Body of pancreas (tissue), 4 donors: ENCODE measurements around the gene GLCCI1. TPM values are rescaled to one million over a fixed set of nuclear protein-coding genes. Genes with fewer than 3 reads are reported as not detected.
"Not testable (repeated sequence)": the region's sequence is repeated elsewhere in the genome, so short reads cannot be mapped to it uniquely, and the experiment has no call there.

Experiments used
- ATAC-seq: fragments of 150-250 bp; one replicate; pipeline ENCODE4 v1.9.1; 2016
- DNase-seq, 4 donors: peaks; one replicate each; pipeline ENCODE4 v3.0.0-alpha.2; 2019
- H3K27ac ChIP-seq, 4 donors: fragments of 200-600 bp; sonication (generic); 1 replicate in 3 of 4; 2 replicates in 1 of 4; pipeline versions ENCODE4 v1.5.1 to v1.6.1; 2016 to 2019; ENCODE audit warnings: mild to moderate bottlenecking in 1 of 4, mixed read lengths in 1 of 4, moderate library complexity in 1 of 4
- H3K27me3 ChIP-seq, 2 donors: fragments of 200-600 bp; sonication (generic); one replicate each; pipeline ENCODE4 v1.6.0; 2016; ENCODE audit warnings: mild to moderate bottlenecking in 1 of 2
- H3K36me3 ChIP-seq, 2 donors: fragments of 200-600 bp; sonication (generic); replicated peaks in 1 of 2; 2 replicates each; pipeline ENCODE4 v1.5.1; 2016; ENCODE audit warnings: low read depth in 2 of 2; ENCODE audit not compliant: insufficient read depth in 1 of 2
- H3K4me1 ChIP-seq: fragments of 200-600 bp; sonication (generic); one replicate; pipeline ENCODE4 v1.6.0; 2016
- H3K4me3 ChIP-seq, 2 donors: fragments of 200-600 bp; sonication (generic); 1 replicate in 1 of 2; 2 replicates in 1 of 2; pipeline ENCODE4 v1.5.1; 2016 to 2019
- H3K9me3 ChIP-seq, 3 donors: fragments of 200-600 bp; sonication (generic); 1 replicate in 2 of 3; 2 replicates in 1 of 3; pipeline ENCODE4 v1.5.1; 2016
- POLR2A ChIP-seq, 3 donors: fragments of 450-650 bp; IDR thresholded peaks; one replicate each; pipeline ENCODE4 v1.6.1; 2016; ENCODE audit warnings: antibody characterized with exemption in 3 of 3, mild to moderate bottlenecking in 2 of 3
- WGBS, 2 donors: methylation state at CpG; one replicate each; pipeline ENCODE4 v1.1.5; 2017; 5-methylcytosine and 5-hydroxymethylcytosine counted together
- intact Hi-C: fragments of 100-400 bp; cut with DNase I; formaldehyde crosslinking; loops from one replicate; pipeline ENCODE4 v1.15.1; 2023
- total RNA-seq, 2 donors: library from RNA; depleted of rRNA; stranded (reverse); fragments of >200 nt; gene quantifications; one replicate each; pipeline ENCODE4 v1.1.0, GENCODE V29; 2016
- TF ChIP-seq, protein P1 (sequence below), 7 experiments: fragments of 450-650 bp in 4 of 7; fragments of 200-600 bp in 3 of 7; sonication (generic) in 3 of 7; IDR thresholded peaks; one replicate each; pipeline ENCODE4 v1.5.1; 2016 to 2019; ENCODE audit warnings: antibody characterized with exemption in 7 of 7

The GLCCI1 gene
- total RNA-seq, 2 donors from 2014 or later = 5.9 to 8.3 TPM

DNA sequence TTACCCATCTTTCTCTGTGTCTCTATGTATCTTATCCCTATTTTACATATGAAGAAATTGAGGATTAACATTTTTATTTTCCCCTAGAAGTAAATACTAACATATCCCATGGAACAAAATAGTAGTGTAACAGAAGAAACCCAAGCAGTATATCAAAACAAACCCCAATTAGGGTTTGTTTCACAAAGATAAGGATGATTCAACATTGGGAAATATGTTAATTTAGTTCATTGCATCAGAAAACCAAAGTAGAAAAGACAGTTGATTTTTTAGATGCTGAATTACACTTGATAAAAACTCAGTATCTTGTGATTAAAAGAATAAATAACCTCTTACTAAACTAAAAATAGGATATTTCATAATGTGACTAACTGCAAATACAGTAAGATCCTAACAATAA, 87.8 kb downstream of the GLCCI1 start:
- TF ChIP-seq, protein P1, sequence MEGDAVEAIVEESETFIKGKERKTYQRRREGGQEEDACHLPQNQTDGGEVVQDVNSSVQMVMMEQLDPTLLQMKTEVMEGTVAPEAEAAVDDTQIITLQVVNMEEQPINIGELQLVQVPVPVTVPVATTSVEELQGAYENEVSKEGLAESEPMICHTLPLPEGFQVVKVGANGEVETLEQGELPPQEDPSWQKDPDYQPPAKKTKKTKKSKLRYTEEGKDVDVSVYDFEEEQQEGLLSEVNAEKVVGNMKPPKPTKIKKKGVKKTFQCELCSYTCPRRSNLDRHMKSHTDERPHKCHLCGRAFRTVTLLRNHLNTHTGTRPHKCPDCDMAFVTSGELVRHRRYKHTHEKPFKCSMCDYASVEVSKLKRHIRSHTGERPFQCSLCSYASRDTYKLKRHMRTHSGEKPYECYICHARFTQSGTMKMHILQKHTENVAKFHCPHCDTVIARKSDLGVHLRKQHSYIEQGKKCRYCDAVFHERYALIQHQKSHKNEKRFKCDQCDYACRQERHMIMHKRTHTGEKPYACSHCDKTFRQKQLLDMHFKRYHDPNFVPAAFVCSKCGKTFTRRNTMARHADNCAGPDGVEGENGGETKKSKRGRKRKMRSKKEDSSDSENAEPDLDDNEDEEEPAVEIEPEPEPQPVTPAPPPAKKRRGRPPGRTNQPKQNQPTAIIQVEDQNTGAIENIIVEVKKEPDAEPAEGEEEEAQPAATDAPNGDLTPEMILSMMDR (IDR thresholded peaks at IDR 0.05) = no peak
- TF ChIP-seq POLR2A (IDR thresholded peaks at IDR 0.05) = no peak
- intact Hi-C loops = no loop called here
- no peaks in the 10 kb centered on the region for H3K36me3 ChIP-seq
- H3K27me3 ChIP-seq = no peaks in the 10 kb centered on the region
- H3K9me3 ChIP-seq = no peaks in the 10 kb centered on the region
- no peak for DNase-seq
- peaks cover 5% of the 10 kb centered on the region for H3K4me1 ChIP-seq
- H3K27ac ChIP-seq = no peak overlapping the region
- H3K4me3 ChIP-seq = no peak overlapping the region
- ATAC-seq = no peak

DNA sequence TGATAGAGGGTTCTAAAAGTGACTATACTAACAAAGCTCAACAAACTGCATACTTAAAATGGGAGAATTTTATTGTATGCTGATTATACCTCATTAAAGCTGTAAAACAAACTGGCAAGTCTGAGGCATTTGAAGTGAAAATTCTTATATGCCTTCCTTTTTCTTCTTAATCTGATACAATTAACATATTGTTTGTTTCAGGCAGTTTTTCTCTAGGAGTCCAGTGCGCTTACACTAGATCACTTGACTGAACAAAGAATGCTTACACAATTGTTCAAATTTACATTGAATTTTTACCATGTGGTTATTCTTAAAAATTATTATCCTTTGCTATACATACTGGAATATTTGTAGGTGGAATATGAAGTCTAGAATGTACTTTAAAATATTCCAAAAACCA, 89.0 kb downstream of the GLCCI1 start:
- Histone ChIP-seq H3K27ac (no peak overlapping the region), H3K4me3 (no peak overlapping the region), H3K4me1 (peaks cover 5% of the 10 kb centered on the region), H3K9me3 (no peaks in the 10 kb centered on the region), H3K36me3 (no peaks in the 10 kb centered on the region), H3K27me3 (no peaks in the 10 kb centered on the region)
- WGBS, 2 donors = 93 to 98% methylated on average over 1 of the region's 1 CpG
- DNase-seq (no peak), ATAC-seq (no peak)
- TF ChIP-seq, protein P1 (IDR thresholded peaks at IDR 0.05) = no peak
- TF ChIP-seq POLR2A (IDR thresholded peaks at IDR 0.05) = no peak
- intact Hi-C loops = no loop called here

DNA sequence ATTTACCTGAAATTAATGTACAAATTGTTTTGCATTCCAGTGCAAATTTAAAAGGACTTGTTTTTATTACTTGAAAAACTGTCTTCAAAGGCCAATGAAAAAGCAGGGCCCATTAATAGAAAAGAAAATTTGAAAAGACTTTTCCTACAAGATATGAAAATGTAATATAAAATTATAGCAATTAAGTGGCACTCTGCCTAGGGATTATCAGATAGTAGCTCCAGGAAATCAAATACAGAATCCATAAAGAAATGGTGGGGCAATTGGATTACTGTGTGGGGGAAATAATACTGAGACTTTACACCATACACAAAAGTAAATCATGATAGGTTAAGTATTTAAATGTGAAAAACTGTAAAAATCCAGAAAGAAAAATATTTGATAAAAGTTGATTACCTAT, 89.7 kb downstream of the GLCCI1 start:
- no peaks in the 10 kb centered on the region for H3K9me3 ChIP-seq
- H3K4me1 ChIP-seq = peaks cover 5% of the 10 kb centered on the region
- H3K36me3 ChIP-seq = no peaks in the 10 kb centered on the region
- intact Hi-C loops = no loop called here
- H3K27me3 ChIP-seq = no peaks in the 10 kb centered on the region
- DNase-seq (no peak), ATAC-seq (no peak)
- no peak for TF ChIP-seq POLR2A (IDR thresholded peaks at IDR 0.05)
- TF ChIP-seq, protein P1 (IDR thresholded peaks at IDR 0.05) = no peak
- H3K4me3 ChIP-seq = no peak overlapping the region
- H3K27ac ChIP-seq = no peak overlapping the region

DNA sequence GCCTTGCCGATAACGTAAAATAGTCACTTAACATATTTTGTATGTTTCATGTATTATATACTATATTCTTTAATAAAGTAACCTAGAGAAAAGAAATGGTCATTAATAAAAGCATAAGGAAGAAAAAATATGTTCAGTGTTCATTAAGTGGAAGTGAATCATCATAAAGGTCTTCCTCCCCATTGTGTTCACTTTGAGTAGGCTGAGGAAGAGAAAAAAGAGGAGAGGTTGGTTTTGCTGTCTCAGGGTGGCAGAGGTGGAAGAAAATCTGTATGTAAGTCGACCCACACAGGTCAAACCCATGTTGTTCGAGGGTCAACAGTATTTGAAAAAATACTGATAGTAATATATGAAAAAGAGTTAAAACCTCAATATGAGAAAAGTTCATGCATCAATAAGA, 90.3 kb downstream of the GLCCI1 start:
- Histone ChIP-seq H3K4me3 (no peak overlapping the region), H3K4me1 (peaks cover 5% of the 10 kb centered on the region), H3K27ac (no peak overlapping the region), H3K36me3 (no peaks in the 10 kb centered on the region), H3K9me3 (no peaks in the 10 kb centered on the region), H3K27me3 (no peaks in the 10 kb centered on the region)
- TF ChIP-seq, protein P1 (IDR thresholded peaks at IDR 0.05) = no peak
- intact Hi-C loops = no loop called here
- WGBS, 2 donors = 92 to 96% methylated on average over 4 of the region's 4 CpGs
- no peak for DNase-seq
- ATAC-seq = no peak

DNA sequence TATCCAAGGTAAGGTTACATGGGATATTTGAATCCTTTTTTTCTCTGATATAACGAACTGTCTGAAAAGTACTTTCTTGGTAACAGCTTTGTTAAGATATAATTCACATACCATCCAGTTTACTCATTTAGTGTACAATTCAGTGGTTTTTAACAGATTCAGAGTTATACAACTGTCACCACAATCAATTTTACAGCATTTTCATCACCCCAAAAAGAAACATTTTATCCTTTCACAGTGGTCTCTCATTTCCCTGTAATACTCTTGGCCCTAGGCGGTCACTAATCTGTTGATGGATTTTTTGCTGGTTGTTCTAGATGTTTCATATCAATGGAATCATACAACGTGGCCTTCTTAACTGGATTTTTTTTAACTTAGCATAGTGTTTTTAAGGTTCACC, 91.6 kb downstream of the GLCCI1 start:
- TF ChIP-seq POLR2A (IDR thresholded peaks at IDR 0.05) = no peak
- TF ChIP-seq, protein P1 (IDR thresholded peaks at IDR 0.05) = no peak
- 76 to 80% methylated on average over 3 of the region's 3 CpGs for WGBS, 2 donors
- ATAC-seq (no peak), DNase-seq (no peak)
- no peak overlapping the region for H3K4me3 ChIP-seq
- H3K9me3 ChIP-seq = no peaks in the 10 kb centered on the region
- H3K36me3 ChIP-seq = no peaks in the 10 kb centered on the region
- intact Hi-C loops = no loop called here
- no peak overlapping the region for H3K27ac ChIP-seq
- H3K4me1 ChIP-seq = peaks cover 5% of the 10 kb centered on the region
- no peaks in the 10 kb centered on the region for H3K27me3 ChIP-seq

DNA sequence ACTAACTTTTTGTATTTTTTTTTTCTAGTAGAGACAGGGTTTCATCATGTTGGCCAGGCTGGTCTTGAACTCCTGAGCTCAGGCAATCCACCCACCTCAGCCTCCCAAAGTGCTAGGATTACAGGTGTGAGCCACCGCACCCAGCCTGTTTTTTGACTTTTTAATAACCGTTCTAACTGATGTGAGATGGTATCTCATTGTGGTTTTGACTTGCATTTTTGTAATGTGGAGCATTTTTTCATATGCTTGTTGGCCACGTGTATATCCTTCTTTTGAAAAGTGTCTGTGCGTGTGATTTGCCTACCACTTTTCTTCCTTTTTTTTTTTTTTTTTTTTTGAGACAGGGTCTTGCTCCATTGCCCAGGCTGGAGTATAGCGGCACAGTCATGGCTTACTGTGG, 94.7 kb downstream of the GLCCI1 start:
- WGBS, 2 donors = 91 to 93% methylated on average over 5 of the region's 5 CpGs
- H3K4me1 ChIP-seq, H3K27ac ChIP-seq, DNase-seq, intact Hi-C loops, H3K4me3 ChIP-seq, H3K36me3 ChIP-seq, H3K27me3 ChIP-seq, H3K9me3 ChIP-seq, ATAC-seq: not testable (repeated sequence)
